CD4-positive, alpha-beta memory T cell (primary cell): Measurements from ENCODE around the gene SUSD4. TPM values are rescaled to one million over a fixed set of nuclear protein-coding genes. Genes with fewer than 3 reads are reported as not detected.

Source experiments
- CTCF ChIA-PET: fragments of 350-600 bp; sonication (Branson Sonifier 250); formaldehyde crosslinking; loops from one replicate; lab custom pipeline; 2021; ENCODE audit warnings: inconsistent platforms; ENCODE audit not compliant: partially characterized antibody; lab: Charles Lee
- POLR2A ChIA-PET: fragments of 350-600 bp; sonication (Branson Sonifier 250); formaldehyde crosslinking; loops from one replicate; lab custom pipeline; 2021; ENCODE audit not compliant: partially characterized antibody; lab: Charles Lee
- DNase-seq, 5 donors: peaks; one replicate each; pipeline versions ENCODE4 v3.0.0 to v3.0.0-alpha.2; 2020 to 2022; ENCODE audit warnings: mixed read lengths in 1 of 5
- H3K27ac ChIP-seq: one replicate; pipeline ENCODE4 v1.7.0; 2013; ENCODE audit warnings: low read depth, low read length
- H3K27me3 ChIP-seq: 2 replicates; pipeline ENCODE4 v1.7.0; 2013; ENCODE audit warnings: mild to moderate bottlenecking, low read length, moderate library complexity; ENCODE audit not compliant: insufficient read depth
- H3K36me3 ChIP-seq: 2 replicates; pipeline ENCODE4 v1.7.0; 2013; ENCODE audit warnings: mild to moderate bottlenecking, low read length, moderate library complexity; ENCODE audit not compliant: insufficient read depth
- H3K4me1 ChIP-seq: 2 replicates; pipeline ENCODE4 v1.7.0; 2013; ENCODE audit warnings: mild to moderate bottlenecking, low read length, moderate library complexity; ENCODE audit not compliant: insufficient read depth
- H3K4me3 ChIP-seq, 2 donors: one replicate each; pipeline ENCODE4 v1.7.0; 2013; ENCODE audit warnings: low read length in 2 of 2, mild to moderate bottlenecking in 1 of 2
- H3K9me3 ChIP-seq, 2 donors: one replicate each; pipeline ENCODE4 v1.7.0; 2013; ENCODE audit warnings: low read length in 2 of 2, control low read depth in 1 of 2; ENCODE audit not compliant: control insufficient read depth in 1 of 2
- H3K27ac Mint-ChIP-seq, 7 donors: one replicate each; pipeline ENCODE4 v1.8.0; 2020 to 2021; ENCODE audit warnings: mixed read lengths in 7 of 7, mild to moderate bottlenecking in 6 of 7, inconsistent platforms in 3 of 7, moderate library complexity in 3 of 7
- H3K27me3 Mint-ChIP-seq, 2 donors: one replicate each; pipeline ENCODE4 v1.8.0; 2020 to 2021; ENCODE audit warnings: mixed read lengths in 2 of 2
- H3K36me3 Mint-ChIP-seq, 2 donors: one replicate each; pipeline ENCODE4 v1.8.0; 2020 to 2021; ENCODE audit warnings: mixed read lengths in 2 of 2, inconsistent platforms in 1 of 2, mild to moderate bottlenecking in 1 of 2
- H3K4me1 Mint-ChIP-seq, 4 donors: one replicate each; pipeline ENCODE4 v1.8.0; 2020 to 2021; ENCODE audit warnings: mixed read lengths in 4 of 4, mild to moderate bottlenecking in 1 of 4
- H3K4me3 Mint-ChIP-seq, 8 donors: one replicate each; pipeline ENCODE4 v1.8.0; 2020 to 2021; ENCODE audit warnings: mixed read lengths in 8 of 8, mild to moderate bottlenecking in 7 of 8, moderate library complexity in 6 of 8, inconsistent platforms in 3 of 8
- H3K9me3 Mint-ChIP-seq, 8 donors: one replicate each; pipeline ENCODE4 v1.8.0; 2020 to 2021; ENCODE audit warnings: mixed read lengths in 8 of 8, mild to moderate bottlenecking in 5 of 8, inconsistent platforms in 3 of 8, moderate library complexity in 1 of 8
- intact Hi-C: fragments of 100-400 bp; cut with micrococcal nuclease; formaldehyde crosslinking; loops from one replicate; pipeline ENCODE4 v1.15.1; 2023
- polyA plus RNA-seq, 2 donors: library from polyadenylated mRNA; unstranded; fragments of 300-500 nt; fragmentation: Illumina TruSeq; gene quantifications; one replicate each; pipeline ENCODE4 v1.2.3, GENCODE V29; 2021
- total RNA-seq, 2 experiments: library from RNA; stranded (reverse); gene quantifications; one replicate each; pipeline ENCODE4 v1.2.3, GENCODE V29; 2021

Gene SUSD4
- total and polyA plus RNA-seq, 4 experiments from 2014 or later, result 2.9 to 18.5 (median 6.2) TPM

- H3K4me1 ChIP-seq, result no peaks in the 10 kb centered on the region
- no peak overlapping the region for H3K27ac ChIP-seq
- Mint-ChIP-seq H3K27ac (no peak overlapping the region), H3K27me3 (peaks cover 2 to 3% of the 10 kb centered on the region in 2 donors), H3K4me1 (peaks cover 0 to 7% (median 5%) of the 10 kb centered on the region in 4 donors), H3K4me3 (no peak overlapping the region), H3K36me3 (no peaks in the 10 kb centered on the region), H3K9me3 (no peaks in the 10 kb centered on the region)
- POLR2A ChIA-PET, result no interaction called here
- H3K27me3 ChIP-seq, result no peaks in the 10 kb centered on the region
- H3K36me3 ChIP-seq, result no peaks in the 10 kb centered on the region
- no peaks in the 10 kb centered on the region for H3K9me3 ChIP-seq
- no peak overlapping the region for H3K4me3 ChIP-seq
- intact Hi-C loops, result no loop called here
- CTCF ChIA-PET, result no interaction called here
- DNase-seq, result no peak
Observed at GRCh38 chr1:223203034-223203408, 161.0 kb downstream of the SUSD4 start.

- ChIA-PET POLR2A (no interaction called here), CTCF (no interaction called here)
Observed at GRCh38 chr1:223202376-223203033, 161.5 kb downstream of the SUSD4 start.

GRCh38 chr1:223201967-223202366 is 162.0 kb downstream of the SUSD4 start:
- Histone ChIP-seq H3K4me3 (no peak overlapping the region), H3K27ac (no peak overlapping the region), H3K9me3 (no peaks in the 10 kb centered on the region), H3K36me3 (no peaks in the 10 kb centered on the region), H3K4me1 (no peaks in the 10 kb centered on the region), H3K27me3 (no peaks in the 10 kb centered on the region)
- ChIA-PET CTCF (no interaction called here), POLR2A (no interaction called here)
- H3K27me3 Mint-ChIP-seq, result peaks cover 2 to 3% of the 10 kb centered on the region in 2 donors
- no peaks in the 10 kb centered on the region for H3K9me3 Mint-ChIP-seq
- no peak overlapping the region for H3K4me3 Mint-ChIP-seq
- H3K36me3 Mint-ChIP-seq, result no peaks in the 10 kb centered on the region
- H3K4me1 Mint-ChIP-seq, result peaks cover 0 to 7% (median 5%) of the 10 kb centered on the region in 4 donors
- H3K27ac Mint-ChIP-seq, result no peak overlapping the region
- intact Hi-C loops, result no loop called here
- no peak for DNase-seq

More at GRCh38 chr1:223202376-223203033, 161.5 kb downstream of the SUSD4 start:
- no peak overlapping the region for H3K4me3 Mint-ChIP-seq
- H3K36me3 Mint-ChIP-seq, result no peaks in the 10 kb centered on the region
- no peaks in the 10 kb centered on the region for H3K4me1 ChIP-seq
- H3K9me3 Mint-ChIP-seq, result no peaks in the 10 kb centered on the region
- H3K36me3 ChIP-seq, result no peaks in the 10 kb centered on the region
- H3K27me3 ChIP-seq, result no peaks in the 10 kb centered on the region
- no peak overlapping the region for H3K27ac Mint-ChIP-seq
- no peak overlapping the region for H3K4me3 ChIP-seq
- H3K27ac ChIP-seq, result no peak overlapping the region
- intact Hi-C loops, result no loop called here
- peaks cover 0 to 7% (median 5%) of the 10 kb centered on the region in 4 donors for H3K4me1 Mint-ChIP-seq
- no peaks in the 10 kb centered on the region for H3K9me3 ChIP-seq
- no peak for DNase-seq
- H3K27me3 Mint-ChIP-seq, result peaks cover 2 to 3% of the 10 kb centered on the region in 2 donors

GRCh38 chr1:223200903-223201302 is 163.1 kb downstream of the SUSD4 start:
- Mint-ChIP-seq H3K9me3 (no peaks in the 10 kb centered on the region), H3K27me3 (peaks cover 2 to 3% of the 10 kb centered on the region in 2 donors), H3K36me3 (no peaks in the 10 kb centered on the region), H3K4me3 (no peak overlapping the region), H3K4me1 (peaks cover 0 to 7% (median 5%) of the 10 kb centered on the region in 4 donors), H3K27ac (peak overlapping the region in 1 of 7 donors; percentile 18)
- Histone ChIP-seq H3K4me3 (no peak overlapping the region), H3K27me3 (no peaks in the 10 kb centered on the region), H3K4me1 (no peaks in the 10 kb centered on the region), H3K36me3 (no peaks in the 10 kb centered on the region), H3K9me3 (no peaks in the 10 kb centered on the region), H3K27ac (no peak overlapping the region)
- intact Hi-C loops, result no loop called here
- ChIA-PET POLR2A (no interaction called here), CTCF (no interaction called here)
- no peak for DNase-seq

GRCh38 chr1:223199094-223199647 is 164.8 kb downstream of the SUSD4 start:
- DNase-seq, result no peak
- intact Hi-C loops, result no loop called here
- ChIA-PET POLR2A (no interaction called here), CTCF (no interaction called here)
- no peaks in the 10 kb centered on the region for H3K36me3 ChIP-seq
- H3K4me3 ChIP-seq, result no peak overlapping the region
- no peaks in the 10 kb centered on the region for H3K4me1 ChIP-seq
- Mint-ChIP-seq H3K4me1 (peaks cover 0 to 7% (median 5%) of the 10 kb centered on the region in 4 donors), H3K36me3 (no peaks in the 10 kb centered on the region), H3K9me3 (no peaks in the 10 kb centered on the region), H3K4me3 (no peak overlapping the region), H3K27ac (no peak overlapping the region), H3K27me3 (peaks cover 0 to 2% of the 10 kb centered on the region in 2 donors)
- no peaks in the 10 kb centered on the region for H3K27me3 ChIP-seq
- H3K27ac ChIP-seq, result no peak overlapping the region
- H3K9me3 ChIP-seq, result no peaks in the 10 kb centered on the region

GRCh38 chr1:223198628-223198965 is 165.4 kb downstream of the SUSD4 start:
- Mint-ChIP-seq H3K27me3 (peaks cover 0 to 2% of the 10 kb centered on the region in 2 donors), H3K36me3 (no peaks in the 10 kb centered on the region), H3K4me1 (peaks cover 0 to 7% (median 5%) of the 10 kb centered on the region in 4 donors), H3K27ac (no peak overlapping the region), H3K4me3 (no peak overlapping the region), H3K9me3 (no peaks in the 10 kb centered on the region)
- Histone ChIP-seq H3K4me3 (no peak overlapping the region), H3K4me1 (no peaks in the 10 kb centered on the region), H3K36me3 (no peaks in the 10 kb centered on the region), H3K27ac (no peak overlapping the region), H3K27me3 (no peaks in the 10 kb centered on the region), H3K9me3 (no peaks in the 10 kb centered on the region)
- no peak for DNase-seq
- ChIA-PET POLR2A (no interaction called here), CTCF (interaction anchor here (0.9 to 1.3 kb wide), 2 partner anchors 65 to 551 kb away, joined by 3 to 7 read pairs; no protein-coding TSS in a partner anchor)
- intact Hi-C loops, result no loop called here

- POLR2A ChIA-PET, result no interaction called here
- Histone ChIP-seq H3K27me3 (no peaks in the 10 kb centered on the region), H3K36me3 (no peaks in the 10 kb centered on the region), H3K4me1 (no peaks in the 10 kb centered on the region), H3K4me3 (no peak overlapping the region), H3K9me3 (no peaks in the 10 kb centered on the region), H3K27ac (no peak overlapping the region)
- peaks cover 0 to 10% (median 6%) of the 10 kb centered on the region in 4 donors for H3K4me1 Mint-ChIP-seq
- CTCF ChIA-PET, result interaction anchor here (0.9 to 1.3 kb wide), 2 partner anchors 64 to 551 kb away, joined by 3 to 7 read pairs; no protein-coding TSS in a partner anchor
- intact Hi-C loops, result no loop called here
- peaks cover 0 to 2% of the 10 kb centered on the region in 2 donors for H3K27me3 Mint-ChIP-seq
- no peak for DNase-seq
- H3K36me3 Mint-ChIP-seq, result no peaks in the 10 kb centered on the region
- no peak overlapping the region for H3K27ac Mint-ChIP-seq
- H3K4me3 Mint-ChIP-seq, result no peak overlapping the region
- H3K9me3 Mint-ChIP-seq, result no peaks in the 10 kb centered on the region
Observed at GRCh38 chr1:223197923-223198627, 165.9 kb downstream of the SUSD4 start.
